HG02571 (cell line): ENCODE measurements around the gene RGS19.
"Not testable (repeated sequence)": the region's sequence is repeated elsewhere in the genome, so short reads cannot be mapped to it uniquely, and the experiment has no call there.

Experiments
- ATAC-seq: cut with Tn5 transposase; IDR thresholded peaks from one replicate; pipeline ENCODE4 v1.9.1; 2021; ENCODE audit warnings: mild to moderate bottlenecking, moderate library complexity; ENCODE audit not compliant: unreplicated experiment

RGS19 gene, protein sequence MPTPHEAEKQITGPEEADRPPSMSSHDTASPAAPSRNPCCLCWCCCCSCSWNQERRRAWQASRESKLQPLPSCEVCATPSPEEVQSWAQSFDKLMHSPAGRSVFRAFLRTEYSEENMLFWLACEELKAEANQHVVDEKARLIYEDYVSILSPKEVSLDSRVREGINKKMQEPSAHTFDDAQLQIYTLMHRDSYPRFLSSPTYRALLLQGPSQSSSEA

GRCh38 chr20:64079273-64080012, at the start of gene RGS19:
Gene RGS19, minus strand, starts transcription at chr20:64079518. Its CDS starts 2,632 bp downstream, at chr20:64076886.
- ATAC-seq, result peak; percentile 45

DNA sequence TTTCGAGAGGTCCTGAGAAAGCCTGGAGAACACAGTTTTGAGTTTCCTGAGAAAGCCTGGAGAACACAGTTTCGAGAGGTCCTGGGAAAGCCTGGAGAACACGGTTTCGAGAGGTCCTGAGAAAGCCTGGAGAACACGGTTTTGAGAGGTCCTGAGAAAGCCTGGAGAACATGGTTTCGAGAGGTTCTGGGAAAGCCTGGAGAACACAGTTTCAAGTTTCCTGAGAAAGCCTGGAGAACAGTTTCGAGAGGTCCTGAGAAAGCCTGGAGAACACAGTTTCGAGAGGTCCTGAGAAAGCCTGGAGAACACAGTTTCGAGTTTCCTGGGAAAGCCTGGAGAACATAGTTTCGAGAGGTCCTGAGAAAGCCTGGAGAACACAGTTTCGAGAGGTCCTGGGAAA, 44.2 kb upstream of the RGS19 start:
- not testable (repeated sequence) for ATAC-seq

- not testable (repeated sequence) for ATAC-seq
These were observed 43.6 kb upstream of the RGS19 start for GRCh38 chr20:64122927-64123326.

GRCh38 chr20:64121586-64121985, 42.3 kb upstream of the RGS19 start:
- ATAC-seq, result no peak

DNA sequence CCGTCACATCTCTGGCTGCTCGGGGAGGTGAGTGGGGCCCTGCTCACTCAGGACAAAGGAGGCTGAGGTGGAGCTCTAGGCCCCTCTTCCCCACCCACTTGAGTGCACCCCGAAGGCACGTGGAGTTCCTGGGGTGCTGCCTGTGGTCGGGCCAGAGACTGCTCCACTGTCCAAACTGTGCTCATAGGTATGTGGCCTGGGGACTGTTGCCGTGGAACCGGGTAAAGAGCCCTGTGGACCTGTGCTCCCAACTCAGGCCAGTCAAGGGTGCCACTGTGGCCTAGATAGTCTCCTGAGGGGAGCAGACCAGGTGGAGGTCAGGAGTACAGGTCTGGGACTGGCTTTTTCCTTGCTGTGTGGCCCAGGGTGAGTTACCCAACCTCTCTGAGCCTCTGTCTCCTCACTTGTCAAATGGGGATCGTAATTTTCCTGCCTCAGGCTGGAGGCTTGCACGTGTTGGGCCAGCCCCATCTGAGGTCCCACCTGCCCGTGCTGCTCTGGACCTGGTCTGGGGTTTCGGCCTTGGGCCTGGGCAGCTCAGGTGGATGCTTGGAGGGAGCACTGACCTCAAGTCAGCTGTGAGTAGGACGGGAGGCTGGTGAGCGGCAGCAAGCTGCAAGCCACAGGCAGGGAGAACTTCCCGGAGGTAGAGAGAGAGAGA, 40.5 kb upstream of the RGS19 start:
- ATAC-seq, result no peak

- ATAC-seq, result no peak
These were observed 40.0 kb upstream of the RGS19 start for GRCh38 chr20:64119301-64119680.

- not testable (repeated sequence) for ATAC-seq
These were observed 38.1 kb upstream of the RGS19 start for GRCh38 chr20:64117432-64117777.

DNA sequence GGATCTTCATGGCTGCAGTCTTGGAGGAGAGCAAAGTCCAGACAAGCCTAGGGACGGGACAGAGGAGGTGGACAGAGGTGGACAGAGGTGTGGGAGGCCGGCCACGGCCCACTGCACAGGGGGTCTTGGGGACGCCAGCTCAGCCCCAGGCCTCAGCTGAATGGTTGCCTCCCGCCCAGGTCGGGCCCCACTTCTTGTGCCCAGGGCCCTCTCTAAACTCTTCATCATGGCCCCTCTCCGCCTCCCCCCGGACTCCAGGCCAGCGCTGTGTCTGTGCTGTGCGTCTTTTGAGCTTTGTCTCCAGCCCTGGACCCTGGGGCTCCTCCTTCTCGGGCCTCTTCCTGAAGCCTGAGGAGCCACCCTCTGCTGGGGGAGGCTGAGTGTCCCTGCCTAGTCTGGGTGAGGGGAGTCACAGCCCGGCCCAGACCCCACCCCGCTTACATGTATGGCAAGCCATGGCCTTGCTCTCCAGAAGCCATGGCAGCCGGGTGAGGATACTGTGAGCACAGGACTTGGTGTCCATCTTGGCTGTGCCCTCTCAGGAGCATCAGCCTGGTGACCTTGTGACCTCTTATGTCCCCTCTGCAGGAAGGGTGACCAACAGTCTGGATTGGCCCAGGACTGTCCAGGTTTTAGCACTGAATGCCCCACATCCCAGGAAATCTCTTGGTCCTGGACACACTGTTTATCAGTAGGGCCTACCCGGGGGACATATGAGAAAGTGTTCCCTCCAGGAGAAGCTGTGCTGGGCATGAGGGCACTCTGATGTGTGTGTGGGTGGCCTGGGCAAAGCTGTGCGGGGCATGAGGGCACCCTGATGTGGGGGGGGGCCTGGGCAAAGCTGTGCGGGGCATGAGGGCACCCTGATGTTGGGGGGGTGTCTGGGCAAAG, 37.5 kb upstream of the RGS19 start:
- no peak for ATAC-seq

DNA sequence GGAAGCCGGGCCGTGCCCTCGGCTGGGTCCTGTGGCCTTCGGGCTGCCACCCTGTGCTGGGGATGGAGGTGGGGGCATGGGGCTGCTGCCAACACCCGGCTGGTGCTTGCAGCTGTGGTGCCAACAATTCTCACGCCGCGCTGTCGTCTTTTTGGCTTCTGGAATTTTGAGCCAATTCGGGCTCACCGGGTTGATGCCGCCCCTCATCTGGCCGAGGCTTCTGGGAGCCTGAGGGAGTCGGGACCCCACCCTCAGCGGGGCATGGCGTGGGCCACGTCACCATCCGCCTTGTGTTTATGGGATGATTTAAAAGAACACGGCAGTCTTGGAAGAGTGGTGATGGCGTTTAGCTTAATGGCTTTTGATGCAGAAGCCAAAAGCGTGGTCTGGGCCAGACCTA, 36.7 kb upstream of the RGS19 start:
- ATAC-seq, result no peak

GRCh38 chr20:64115171-64115911, 36.0 kb upstream of the RGS19 start:
- no peak for ATAC-seq

GRCh38 chr20:64114356-64114971, 35.1 kb upstream of the RGS19 start:
- ATAC-seq, result no peak

DNA sequence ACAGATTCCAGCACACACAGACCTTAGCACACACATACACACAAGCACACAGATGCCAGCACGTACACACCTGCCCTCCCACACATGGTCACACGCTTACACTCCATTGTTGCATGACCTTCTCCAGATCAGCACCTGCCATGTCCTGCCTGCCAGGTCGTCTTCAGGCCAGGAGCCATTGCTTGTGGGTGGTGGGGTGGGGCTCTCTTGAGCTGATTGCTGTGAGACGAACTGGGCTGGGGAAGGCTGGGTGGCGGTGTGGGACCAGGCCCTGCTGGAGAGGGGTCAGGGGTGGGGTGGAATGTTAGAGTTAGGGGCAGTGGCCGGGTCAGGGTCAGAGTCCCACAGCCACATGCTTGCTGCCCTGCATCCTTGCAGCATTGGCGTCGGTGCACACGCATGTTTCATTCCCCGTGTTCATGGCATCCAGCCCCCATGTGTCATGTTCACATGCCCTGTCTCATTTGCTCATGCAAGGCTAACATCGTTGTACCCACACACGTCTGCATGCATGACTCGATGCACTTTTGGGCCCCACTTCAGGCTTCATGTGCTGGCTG, 34.6 kb upstream of the RGS19 start:
- ATAC-seq, result no peak

GRCh38 chr20:64113444-64113775, 34.1 kb upstream of the RGS19 start:
- no peak for ATAC-seq

DNA sequence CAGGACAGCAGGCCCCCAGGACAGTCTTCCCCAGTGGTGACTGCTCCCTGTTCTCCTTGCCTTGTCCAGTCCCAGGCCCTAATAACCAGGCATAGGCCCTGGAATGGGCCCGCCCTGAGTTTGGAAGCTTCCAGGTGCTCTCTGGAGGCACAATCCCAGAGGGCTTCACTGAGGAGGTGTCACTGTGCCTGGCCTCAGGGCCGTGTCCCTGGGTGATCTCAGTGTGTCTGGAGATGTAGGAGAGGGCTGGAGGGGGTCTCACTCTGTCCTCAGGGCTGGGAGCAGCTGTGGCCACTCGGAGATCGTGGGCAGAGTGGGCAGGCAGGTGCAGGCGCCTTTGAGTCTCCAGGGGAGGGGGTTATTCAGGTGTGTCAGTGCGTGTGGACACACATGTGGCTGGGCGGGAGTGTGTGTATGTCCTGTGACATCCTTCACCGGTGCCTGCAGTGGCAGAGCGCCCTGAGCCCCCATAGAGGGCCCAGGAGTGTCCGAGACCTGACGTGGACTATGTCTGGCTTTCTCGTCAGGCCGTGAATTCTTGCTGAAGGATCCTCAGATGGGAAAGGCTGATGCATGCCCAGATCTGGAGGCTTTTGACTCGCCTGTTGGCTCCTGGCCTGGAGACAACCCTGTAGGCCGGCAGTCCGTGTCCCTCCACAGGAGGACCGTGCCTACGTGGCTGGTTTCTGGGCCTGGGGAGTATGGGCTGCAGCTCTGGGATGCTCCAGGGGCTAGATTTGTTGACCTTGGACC, 33.5 kb upstream of the RGS19 start:
- no peak for ATAC-seq

- no peak for ATAC-seq
These were observed 32.7 kb upstream of the RGS19 start for GRCh38 chr20:64111841-64112641.

- ATAC-seq, result no peak
These were observed 31.2 kb upstream of the RGS19 start for GRCh38 chr20:64110411-64111068.

DNA sequence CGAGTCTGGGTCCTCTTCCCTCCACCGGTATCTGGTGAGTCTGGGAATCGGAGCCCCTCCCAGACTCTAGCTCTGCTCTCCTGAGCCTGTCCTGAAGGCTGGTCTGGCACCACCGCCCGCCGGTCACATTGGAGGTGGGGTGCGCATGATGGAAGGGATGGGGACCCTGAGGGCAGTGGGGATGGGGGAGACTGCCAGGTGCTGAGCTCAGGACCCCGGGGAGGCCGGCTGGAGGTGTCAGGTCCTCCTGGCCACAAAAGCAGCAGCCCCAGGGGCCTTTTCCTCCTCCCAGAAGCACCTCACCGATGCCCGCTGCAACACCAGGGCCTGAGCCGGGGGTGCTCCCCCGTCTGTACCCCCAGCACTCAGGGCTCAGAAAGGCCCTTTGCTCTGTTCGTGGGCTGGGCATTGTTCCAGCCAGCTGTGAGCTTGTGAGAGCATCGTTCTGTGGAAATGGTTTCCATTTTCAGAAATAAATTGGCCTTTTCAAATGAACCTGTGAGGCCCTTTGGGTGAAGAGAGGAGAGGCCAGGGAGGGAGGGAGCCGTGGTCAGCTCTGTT, 30.6 kb upstream of the RGS19 start:
- ATAC-seq, result no peak
